Prostate gland (tissue), 2 donors: ENCODE measurements around the gene KCNJ6. TPM values are rescaled to one million over a fixed set of nuclear protein-coding genes. Genes with fewer than 3 reads are reported as not detected.

Experiments used
- DNase-seq: peaks from one replicate; pipeline ENCODE4 v3.0.0-alpha.2; 2019; ENCODE audit warnings: low spot score
- H3K27ac ChIP-seq, 2 donors: fragments of 200-600 bp; sonication (generic); 2 replicates each; pipeline ENCODE4 v1.5.1; 2017 to 2019
- H3K27me3 ChIP-seq: fragments of 200-600 bp; sonication (generic); replicated peaks from 2 replicates; pipeline ENCODE4 v1.5.1; 2019; ENCODE audit not compliant: insufficient read depth
- H3K36me3 ChIP-seq, 2 donors: fragments of 200-600 bp; sonication (generic); 1 replicate in 1 of 2; 2 replicates in 1 of 2; pipeline versions ENCODE4 v1.5.1 to v1.8.1; 2017 to 2019
- H3K4me1 ChIP-seq: fragments of 200-600 bp; sonication (generic); replicated peaks from 2 replicates; pipeline ENCODE4 v1.5.1; 2019
- H3K4me3 ChIP-seq, 2 donors: fragments of 200-600 bp; sonication (generic); 2 replicates each; pipeline ENCODE4 v1.5.1; 2017 to 2019
- H3K9me3 ChIP-seq: fragments of 200-600 bp; sonication (generic); 2 replicates; pipeline ENCODE4 v1.5.1; 2017
- POLR2A ChIP-seq: fragments of 450-650 bp; IDR thresholded peaks from one replicate; pipeline ENCODE4 v1.6.1; 2016; ENCODE audit warnings: antibody characterized with exemption, mild to moderate bottlenecking
- POLR2AphosphoS5 ChIP-seq: sonication (generic); formaldehyde crosslinking; IDR thresholded peaks from one replicate; pipeline ENCODE4 v1.6.1; 2017; ENCODE audit warnings: antibody characterized with exemption
- WGBS: methylation state at CpG from one replicate; pipeline ENCODE4 v1.1.5; 2018; 5-methylcytosine and 5-hydroxymethylcytosine counted together
- intact Hi-C: fragments of 100-400 bp; cut with DNase I; formaldehyde crosslinking; loops from one replicate; pipeline ENCODE4 v1.14.2; 2022
- total RNA-seq, 2 donors: library from RNA; depleted of rRNA; stranded (reverse); fragments of >200 nt; gene quantifications; one replicate each; pipeline ENCODE4 v1.1.0, GENCODE V29; 2016
- TF ChIP-seq, protein P1 (sequence below), 4 experiments: fragments of 200-600 bp in 2 of 4; fragments of 450-650 bp in 2 of 4; sonication (generic) in 2 of 4; IDR thresholded peaks; 1 replicate in 3 of 4; 2 replicates in 1 of 4; pipeline ENCODE4 v1.5.1; 2016 to 2019; ENCODE audit warnings: antibody characterized with exemption in 4 of 4, mild to moderate bottlenecking in 2 of 4, moderate library complexity in 2 of 4

The KCNJ6 gene
- total RNA-seq, 2 donors from 2014 or later: 0.23 to 0.36 TPM

GRCh38 chr21:37780991-37781983, 135.0 kb downstream of the KCNJ6 start:
- no peak for DNase-seq
- Histone ChIP-seq H3K27ac (no peak overlapping the region), H3K4me1 (no peaks in the 10 kb centered on the region), H3K9me3 (no peaks in the 10 kb centered on the region), H3K27me3 (no peaks in the 10 kb centered on the region), H3K36me3 (no peaks in the 10 kb centered on the region), H3K4me3 (no peak overlapping the region)
- 73% methylated on average over 15 of the region's 15 CpGs for WGBS
- intact Hi-C loops: no loop called here
- no peak for TF ChIP-seq POLR2AphosphoS5
- no peak for TF ChIP-seq POLR2A
- TF ChIP-seq, protein P1, sequence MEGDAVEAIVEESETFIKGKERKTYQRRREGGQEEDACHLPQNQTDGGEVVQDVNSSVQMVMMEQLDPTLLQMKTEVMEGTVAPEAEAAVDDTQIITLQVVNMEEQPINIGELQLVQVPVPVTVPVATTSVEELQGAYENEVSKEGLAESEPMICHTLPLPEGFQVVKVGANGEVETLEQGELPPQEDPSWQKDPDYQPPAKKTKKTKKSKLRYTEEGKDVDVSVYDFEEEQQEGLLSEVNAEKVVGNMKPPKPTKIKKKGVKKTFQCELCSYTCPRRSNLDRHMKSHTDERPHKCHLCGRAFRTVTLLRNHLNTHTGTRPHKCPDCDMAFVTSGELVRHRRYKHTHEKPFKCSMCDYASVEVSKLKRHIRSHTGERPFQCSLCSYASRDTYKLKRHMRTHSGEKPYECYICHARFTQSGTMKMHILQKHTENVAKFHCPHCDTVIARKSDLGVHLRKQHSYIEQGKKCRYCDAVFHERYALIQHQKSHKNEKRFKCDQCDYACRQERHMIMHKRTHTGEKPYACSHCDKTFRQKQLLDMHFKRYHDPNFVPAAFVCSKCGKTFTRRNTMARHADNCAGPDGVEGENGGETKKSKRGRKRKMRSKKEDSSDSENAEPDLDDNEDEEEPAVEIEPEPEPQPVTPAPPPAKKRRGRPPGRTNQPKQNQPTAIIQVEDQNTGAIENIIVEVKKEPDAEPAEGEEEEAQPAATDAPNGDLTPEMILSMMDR (IDR thresholded peaks at IDR 0.05): no peak

- no peak for DNase-seq
- Histone ChIP-seq H3K4me1 (no peaks in the 10 kb centered on the region), H3K4me3 (no peak overlapping the region), H3K9me3 (no peaks in the 10 kb centered on the region), H3K27me3 (no peaks in the 10 kb centered on the region), H3K36me3 (no peaks in the 10 kb centered on the region), H3K27ac (no peak overlapping the region)
- intact Hi-C loops: no loop called here
- TF ChIP-seq, protein P1 (IDR thresholded peaks at IDR 0.05): no peak
- TF ChIP-seq POLR2AphosphoS5 (no peak), POLR2A (no peak)
- 79% methylated on average over 3 of the region's 3 CpGs for WGBS
These were observed 145.1 kb downstream of the KCNJ6 start for GRCh38 chr21:37771181-37771580.

DNA sequence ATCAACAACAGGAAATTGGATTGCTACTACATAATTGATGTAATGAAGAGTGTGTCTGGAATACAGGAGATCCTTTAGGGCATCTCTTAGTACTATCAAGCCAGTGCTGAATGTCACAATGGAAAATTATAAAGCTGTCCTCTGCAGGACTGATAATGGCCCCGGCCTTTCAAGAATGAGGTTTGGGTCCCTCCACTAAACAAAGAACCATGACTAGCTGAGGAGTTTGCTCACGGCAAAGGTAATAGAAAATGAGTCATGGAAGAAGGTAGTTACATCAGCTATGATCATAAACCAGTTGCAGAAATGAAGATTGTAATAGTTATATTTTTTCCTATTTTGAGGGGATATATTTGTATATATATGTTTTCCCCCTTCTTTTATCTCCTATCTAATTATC, 145.8 kb downstream of the KCNJ6 start:
- no peak for DNase-seq
- Histone ChIP-seq H3K27ac (no peak overlapping the region), H3K27me3 (no peaks in the 10 kb centered on the region), H3K36me3 (no peaks in the 10 kb centered on the region), H3K4me3 (no peak overlapping the region), H3K9me3 (no peaks in the 10 kb centered on the region), H3K4me1 (no peaks in the 10 kb centered on the region)
- intact Hi-C loops: no loop called here
- TF ChIP-seq POLR2A: no peak
- no peak for TF ChIP-seq POLR2AphosphoS5
- TF ChIP-seq, protein P1 (IDR thresholded peaks at IDR 0.05): no peak
- WGBS: 90% methylated on average over 2 of the region's 2 CpGs

DNA sequence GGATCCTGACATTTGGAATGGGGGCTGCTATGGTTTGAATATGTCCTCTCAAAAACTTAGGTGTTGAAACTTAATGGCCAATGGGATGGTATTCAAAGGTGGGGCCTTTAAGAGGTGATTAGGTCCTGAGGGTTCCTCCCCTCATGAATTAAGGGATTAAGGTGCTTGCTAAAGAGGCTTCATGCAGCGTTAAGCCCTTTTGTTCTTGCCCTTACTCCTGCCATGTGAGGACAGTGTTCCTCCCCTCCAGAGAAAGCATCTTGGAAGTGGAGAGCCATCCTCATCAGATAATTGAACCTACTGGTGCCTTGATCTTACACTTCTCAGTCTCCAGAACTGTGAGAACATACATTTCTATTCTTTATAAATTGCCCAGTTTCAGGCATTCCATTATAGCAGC, 146.6 kb downstream of the KCNJ6 start:
- TF ChIP-seq, protein P1 (IDR thresholded peaks at IDR 0.05): no peak
- no peak for TF ChIP-seq POLR2AphosphoS5
- TF ChIP-seq POLR2A: no peak
- no peaks in the 10 kb centered on the region for H3K9me3 ChIP-seq
- WGBS: 0% methylated on average over 1 of the region's 1 CpG
- no peaks in the 10 kb centered on the region for H3K27me3 ChIP-seq
- DNase-seq: no peak
- no peaks in the 10 kb centered on the region for H3K4me1 ChIP-seq
- no peaks in the 10 kb centered on the region for H3K36me3 ChIP-seq
- no peak overlapping the region for H3K4me3 ChIP-seq
- intact Hi-C loops: no loop called here
- H3K27ac ChIP-seq: no peak overlapping the region

DNA sequence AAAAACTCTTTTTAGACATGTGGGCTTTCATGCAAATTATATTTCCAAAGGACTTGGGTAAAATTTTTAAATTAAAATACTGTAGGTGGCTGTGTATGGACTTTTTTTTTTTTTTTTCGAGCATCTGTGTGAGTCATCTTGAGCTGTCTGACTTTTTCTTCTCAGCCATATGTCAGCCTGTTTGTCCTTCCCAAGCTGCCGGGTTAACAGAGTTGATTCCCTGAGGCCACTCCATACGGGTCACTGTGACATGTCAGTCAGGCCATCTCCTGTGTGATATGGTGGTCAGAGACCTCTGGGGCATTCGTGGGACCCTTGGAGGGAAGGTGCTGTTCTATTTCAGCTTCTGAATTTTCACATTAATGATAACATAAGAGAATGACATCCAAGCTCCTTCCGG, 148.3 kb downstream of the KCNJ6 start:
- WGBS: 89% methylated on average over 5 of the region's 5 CpGs
- Histone ChIP-seq H3K36me3 (no peaks in the 10 kb centered on the region), H3K27ac (no peak overlapping the region), H3K4me1 (no peaks in the 10 kb centered on the region), H3K27me3 (no peaks in the 10 kb centered on the region), H3K9me3 (no peaks in the 10 kb centered on the region), H3K4me3 (no peak overlapping the region)
- TF ChIP-seq POLR2A (no peak), POLR2AphosphoS5 (no peak)
- TF ChIP-seq, protein P1 (IDR thresholded peaks at IDR 0.05): no peak
- intact Hi-C loops: no loop called here
- no peak for DNase-seq
